Measurements from ENCODE around the gene ZNF678. TPM values are rescaled to one million over a fixed set of nuclear protein-coding genes. Genes with fewer than 3 reads are reported as not detected.
"Not testable (repeated sequence)": the region's sequence is repeated elsewhere in the genome, so short reads cannot be mapped to it uniquely, and the experiment has no call there.

ZNF678 gene
- polyA plus RNA-seq, 5 donors: 9.7 to 21.4 (median 18.7) TPM

GRCh38 chr1:227589777-227590176, 26.4 kb downstream of the ZNF678 start:
- not testable (repeated sequence) for DNase-seq

- not testable (repeated sequence) for DNase-seq
Observed at GRCh38 chr1:227596222-227596621, 32.9 kb downstream of the ZNF678 start.

GRCh38 chr1:227603327-227603726, 40.0 kb downstream of the ZNF678 start:
- DNase-seq: no peak

DNA sequence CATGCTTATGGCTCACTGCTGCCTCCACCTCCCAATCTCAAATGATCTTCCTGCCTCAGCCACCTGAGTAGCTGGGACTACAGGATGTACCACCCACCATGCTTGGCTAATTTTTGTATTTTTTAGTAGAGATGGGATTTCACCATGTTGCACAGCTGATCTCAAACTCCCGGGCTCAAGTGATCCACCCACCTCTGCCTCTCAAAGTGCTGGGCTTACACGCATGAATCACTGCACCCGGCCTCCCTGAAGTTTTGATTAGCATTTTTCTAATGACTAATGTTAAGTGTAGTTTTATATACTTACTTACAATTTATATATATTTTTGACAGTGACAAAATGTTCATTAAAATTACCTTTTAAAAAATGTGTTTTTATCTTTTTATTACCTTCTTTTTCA, 41.1 kb downstream of the ZNF678 start:
- DNase-seq: no peak

DNA sequence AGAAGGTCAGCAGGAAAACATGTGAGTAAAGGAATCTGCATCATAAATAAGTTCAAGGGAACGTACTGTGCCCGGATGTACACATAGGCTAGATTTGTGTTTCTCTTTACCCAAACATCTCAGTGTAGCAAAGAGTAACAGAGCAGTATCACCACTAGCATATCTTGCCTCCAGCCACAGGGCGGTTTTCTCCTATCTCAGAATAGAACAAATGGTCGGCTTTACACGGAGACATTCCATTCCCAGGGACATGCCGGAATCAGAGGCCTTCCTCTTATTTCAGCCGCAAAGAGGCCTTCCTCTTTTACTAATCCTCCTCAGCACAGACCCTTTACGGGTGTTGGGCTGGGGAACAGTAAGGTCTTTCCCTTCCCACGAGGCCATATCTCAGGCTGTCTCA, 42.9 kb downstream of the ZNF678 start:
- not testable (repeated sequence) for DNase-seq

- no peak for DNase-seq
Observed at GRCh38 chr1:227607336-227607898, 44.1 kb downstream of the ZNF678 start.

- no peak for DNase-seq
Observed at GRCh38 chr1:227612658-227613057, 49.3 kb downstream of the ZNF678 start.

- DNase-seq: no peak
Observed at GRCh38 chr1:227613526-227613925, 50.2 kb downstream of the ZNF678 start.

- no peak for DNase-seq
Observed at GRCh38 chr1:227621211-227621610, 57.9 kb downstream of the ZNF678 start.

- DNase-seq: no peak
Observed at GRCh38 chr1:227622739-227623475, 59.6 kb downstream of the ZNF678 start.

GRCh38 chr1:227632325-227632724, 69.0 kb downstream of the ZNF678 start:
- DNase-seq: no peak

GRCh38 chr1:227635596-227635995, 72.2 kb downstream of the ZNF678 start:
- no peak for DNase-seq

DNA sequence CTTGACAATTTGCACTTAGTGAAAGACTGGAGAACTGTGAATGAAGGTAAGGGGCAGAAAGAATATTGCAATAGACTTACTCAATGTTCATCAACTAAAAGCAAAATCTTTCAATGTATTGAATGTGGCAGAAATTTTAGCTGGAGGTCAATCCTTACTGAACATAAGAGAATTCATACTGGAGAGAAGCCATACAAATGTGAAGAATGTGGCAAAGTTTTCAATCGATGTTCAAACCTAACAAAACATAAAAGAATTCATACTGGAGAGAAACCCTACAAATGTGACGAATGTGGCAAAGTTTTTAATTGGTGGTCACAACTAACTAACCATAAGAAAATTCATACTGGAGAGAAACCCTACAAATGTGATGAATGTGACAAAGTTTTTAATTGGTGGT, 91.1 kb downstream of the ZNF678 start:
- DNase-seq: no peak

DNA sequence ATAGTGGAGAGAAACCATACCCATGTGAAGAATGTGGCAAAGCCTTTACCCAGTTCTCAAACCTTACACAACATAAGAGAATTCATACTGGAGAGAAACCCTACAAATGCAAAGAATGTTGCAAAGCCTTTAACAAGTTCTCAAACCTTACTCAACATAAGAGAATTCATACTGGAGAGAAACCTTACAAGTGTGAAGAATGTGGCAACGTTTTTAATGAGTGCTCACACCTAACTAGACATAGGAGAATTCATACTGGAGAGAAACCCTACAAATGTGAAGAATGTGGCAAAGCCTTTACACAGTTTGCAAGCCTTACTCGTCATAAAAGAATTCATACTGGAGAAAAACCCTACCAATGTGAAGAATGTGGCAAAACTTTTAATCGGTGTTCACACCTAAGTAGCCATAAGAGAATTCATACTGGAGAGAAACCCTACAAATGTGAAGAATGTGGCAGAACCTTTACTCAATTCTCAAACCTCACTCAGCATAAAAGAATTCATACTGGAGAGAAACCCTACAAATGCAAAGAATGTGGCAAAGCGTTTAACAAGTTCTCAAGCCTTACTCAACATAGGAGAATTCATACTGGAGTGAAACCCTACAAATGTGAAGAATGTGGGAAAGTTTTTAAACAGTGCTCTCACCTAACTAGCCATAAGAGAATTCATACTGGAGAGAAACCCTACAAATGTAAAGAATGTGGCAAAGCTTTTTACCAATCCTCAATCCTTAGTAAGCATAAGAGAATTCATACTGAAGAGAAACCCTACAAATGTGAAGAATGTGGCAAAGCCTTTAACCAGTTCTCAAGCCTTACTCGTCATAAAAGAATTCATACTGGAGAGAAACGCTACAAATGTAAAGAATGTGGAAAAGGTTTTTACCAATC, 91.7 kb downstream of the ZNF678 start:
- DNase-seq: no peak

DNA sequence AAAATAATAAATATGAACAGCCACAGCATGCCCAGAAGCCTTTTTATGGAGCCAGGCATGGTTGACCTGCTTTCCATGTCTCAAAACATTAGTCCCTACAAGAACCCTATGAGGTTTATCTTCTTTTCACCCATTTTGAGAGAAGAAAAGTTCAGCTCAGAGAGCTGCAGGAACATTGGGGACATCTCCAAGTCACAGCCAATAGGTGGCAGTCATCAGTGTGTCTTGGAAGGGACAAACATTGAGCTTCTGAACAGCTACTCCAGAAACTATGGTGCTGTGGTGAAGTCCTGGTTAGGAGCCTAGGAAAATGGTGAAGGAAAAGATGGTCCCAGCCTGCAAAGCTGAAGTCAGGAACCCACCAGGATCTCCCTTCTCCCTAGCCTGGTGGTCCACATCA, 98.1 kb downstream of the ZNF678 start:
- no peak for DNase-seq

GRCh38 chr1:227662933-227663332, 99.6 kb downstream of the ZNF678 start:
- DNase-seq: no peak

- no peak for DNase-seq
Observed at GRCh38 chr1:227666286-227666685, 102.9 kb downstream of the ZNF678 start.

DNA sequence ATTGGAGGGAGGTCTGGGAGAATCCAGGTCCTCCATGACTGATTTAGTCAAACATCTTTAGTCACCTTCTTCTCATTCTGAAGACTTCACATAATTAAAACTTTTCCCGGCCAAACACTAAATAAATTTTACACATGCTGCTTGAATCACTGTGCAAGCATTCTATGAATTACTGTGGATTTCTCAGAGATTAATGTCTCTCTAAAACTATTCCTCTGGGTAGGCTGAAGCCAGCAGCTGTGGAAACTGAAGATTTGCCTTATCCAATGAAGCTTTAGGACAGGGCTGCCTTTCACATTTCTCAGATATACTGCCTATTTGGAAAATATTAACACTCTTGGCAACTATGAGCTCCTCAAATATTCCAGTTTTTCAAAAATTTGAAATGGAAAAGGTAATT, 110.1 kb downstream of the ZNF678 start:
- DNase-seq: no peak

GRCh38 chr1:227685807-227686206, 122.5 kb downstream of the ZNF678 start:
- DNase-seq: no peak

- no peak for DNase-seq
Observed at GRCh38 chr1:227697321-227697864, 134.0 kb downstream of the ZNF678 start.

- not testable (repeated sequence) for DNase-seq
Observed at GRCh38 chr1:227701631-227702030, 138.3 kb downstream of the ZNF678 start.

- DNase-seq: no peak
Observed at GRCh38 chr1:227707846-227708245, 144.5 kb downstream of the ZNF678 start.
